Measurements from ENCODE around the gene ZNF141.

GRCh38 chr4:309807-310206, 27.8 kb upstream of the ZNF141 start:
- TF ChIP-seq POLR2AphosphoS5 (IDR thresholded peaks at IDR 0.05; ENCODE audit: low read depth, low read length) = no peak
- TF ChIP-seq REST (IDR thresholded peaks at IDR 0.05; ENCODE audit: insufficient read depth in 1 of 2, low read depth in 2 of 2, low read length in 2 of 2) = no peak
- TF ChIP-seq SIN3A (IDR thresholded peaks at IDR 0.05; ENCODE audit: borderline replicate concordance, insufficient read depth, low read length) = no peak

Measured in PFSK-1 (cell line).